ENCODE results near the gene CHML.

GRCh38 chr1:241632987-241633386 is 7.2 kb downstream of the CHML start:
- no peak for TF ChIP-seq CTCF (IDR thresholded peaks at IDR 0.05; ENCODE audit: low read length)
- TF ChIP-seq EZH2 (IDR thresholded peaks at IDR 0.05; ENCODE audit: borderline replicate concordance, low read length): no peak
